GM18508 (cell line): ENCODE results near the gene VAV2.

Source experiments
- ATAC-seq: cut with Tn5 transposase; IDR thresholded peaks from one replicate; pipeline ENCODE4 v1.9.1; 2021; ENCODE audit warnings: moderate number of reproducible peaks; ENCODE audit not compliant: insufficient read depth, unreplicated experiment

The VAV2 gene

DNA sequence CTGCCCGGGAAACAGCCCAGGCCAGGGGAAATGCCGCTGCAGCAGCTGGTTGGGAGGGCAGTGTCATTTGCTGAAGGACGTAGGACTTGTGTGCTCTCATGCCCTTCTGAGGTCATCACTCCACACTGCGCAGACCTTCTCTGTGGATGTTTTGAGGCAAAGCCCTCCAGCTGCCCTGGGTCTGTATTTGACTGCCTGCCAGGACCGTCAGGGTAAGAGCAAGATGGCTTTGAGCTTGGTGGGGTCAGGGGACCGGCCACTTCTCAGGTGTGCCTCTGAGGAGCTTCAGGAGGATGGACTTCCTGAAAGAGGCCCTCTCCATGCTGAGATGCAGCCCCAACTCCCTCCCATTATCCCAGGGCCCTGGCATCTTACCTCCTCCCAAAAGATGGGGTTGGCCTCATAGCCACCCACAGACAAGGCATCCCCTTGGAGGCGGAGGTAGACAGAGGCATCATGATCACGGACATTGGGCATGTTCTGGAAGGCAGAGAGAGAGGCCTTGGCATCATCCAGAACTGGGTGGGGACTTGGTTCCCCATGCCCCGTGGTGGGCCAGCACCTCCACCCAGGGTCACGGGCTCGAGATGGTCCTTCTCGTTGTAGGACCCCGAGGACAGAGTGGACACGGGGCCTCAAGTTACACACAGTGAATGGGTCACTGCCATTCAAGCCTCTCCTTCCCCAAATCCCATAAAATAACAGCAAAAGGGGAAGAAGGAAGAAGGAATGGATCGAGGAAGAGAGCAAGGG lies 273.4 kb downstream of the VAV2 start:
- no peak for ATAC-seq

DNA sequence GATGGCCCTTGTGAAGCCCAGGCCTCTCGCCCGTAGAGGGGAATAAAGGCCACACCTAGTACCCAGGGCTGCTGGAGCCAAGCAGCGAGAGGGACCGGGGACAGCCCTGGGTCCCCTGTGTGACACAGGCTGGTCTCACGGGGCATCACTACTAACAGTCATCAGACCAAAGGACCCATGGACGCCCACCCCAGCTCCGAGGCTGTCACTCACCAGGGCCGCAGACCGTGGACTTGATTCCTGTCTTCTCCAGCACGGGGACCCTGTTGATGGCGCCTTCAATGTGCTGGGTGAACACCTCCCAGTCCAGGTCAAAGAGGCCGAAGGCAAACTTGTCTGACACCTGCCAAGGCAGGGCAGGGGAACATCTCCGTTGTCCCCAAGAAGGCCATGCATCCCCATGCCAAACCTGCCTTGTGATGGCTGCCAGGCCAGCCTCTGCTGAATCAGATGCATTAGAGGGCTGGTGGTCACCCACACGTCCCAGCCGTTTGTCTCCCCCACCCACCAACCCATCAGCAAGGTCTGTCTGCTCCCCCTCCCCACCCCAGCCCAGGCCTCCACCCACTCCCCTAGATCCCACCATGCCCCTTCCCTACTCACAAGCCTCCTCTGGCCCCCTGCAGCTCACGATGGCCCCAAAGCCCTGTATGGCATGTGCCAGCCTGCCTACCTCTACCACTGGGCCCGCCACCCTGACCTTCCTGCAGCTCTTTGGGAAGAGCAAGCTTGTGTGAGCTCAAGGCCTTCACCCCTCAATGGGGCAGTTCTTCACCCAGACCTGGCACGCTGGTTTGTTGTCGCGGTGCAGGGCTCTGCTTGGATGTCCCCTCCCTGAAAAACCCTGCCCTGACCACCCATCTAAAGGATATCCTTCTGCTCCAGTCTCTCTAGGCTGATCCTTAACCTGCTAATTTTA lies 274.8 kb downstream of the VAV2 start:
- no peak for ATAC-seq

DNA sequence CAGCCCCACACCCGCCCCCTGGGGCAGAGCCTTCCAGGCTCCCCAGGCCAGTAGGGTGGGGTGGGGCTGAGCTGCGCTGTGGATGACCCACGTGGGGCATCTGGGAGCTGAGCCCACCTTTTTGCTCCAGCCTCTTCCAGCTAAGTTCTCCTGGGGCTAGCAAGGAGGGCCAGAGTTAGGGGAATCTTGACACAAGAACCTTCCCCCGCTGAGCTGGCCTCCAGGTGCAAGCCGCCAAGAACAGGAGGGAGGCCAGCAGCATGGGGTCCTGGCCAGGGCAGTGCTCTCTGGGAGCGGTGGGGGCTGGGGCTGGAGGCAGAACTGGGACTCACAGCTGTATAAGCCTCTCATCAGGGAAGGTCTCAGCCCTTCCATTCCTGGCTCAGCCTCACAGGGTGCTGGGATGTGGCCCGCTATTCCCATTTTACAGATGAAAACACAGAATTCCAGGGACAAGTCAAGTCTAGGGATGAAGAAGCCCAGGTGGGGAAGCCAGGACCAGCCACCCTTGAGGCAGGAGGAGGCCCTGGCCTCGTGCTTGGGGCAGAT lies 275.5 kb downstream of the VAV2 start:
- no peak for ATAC-seq

DNA sequence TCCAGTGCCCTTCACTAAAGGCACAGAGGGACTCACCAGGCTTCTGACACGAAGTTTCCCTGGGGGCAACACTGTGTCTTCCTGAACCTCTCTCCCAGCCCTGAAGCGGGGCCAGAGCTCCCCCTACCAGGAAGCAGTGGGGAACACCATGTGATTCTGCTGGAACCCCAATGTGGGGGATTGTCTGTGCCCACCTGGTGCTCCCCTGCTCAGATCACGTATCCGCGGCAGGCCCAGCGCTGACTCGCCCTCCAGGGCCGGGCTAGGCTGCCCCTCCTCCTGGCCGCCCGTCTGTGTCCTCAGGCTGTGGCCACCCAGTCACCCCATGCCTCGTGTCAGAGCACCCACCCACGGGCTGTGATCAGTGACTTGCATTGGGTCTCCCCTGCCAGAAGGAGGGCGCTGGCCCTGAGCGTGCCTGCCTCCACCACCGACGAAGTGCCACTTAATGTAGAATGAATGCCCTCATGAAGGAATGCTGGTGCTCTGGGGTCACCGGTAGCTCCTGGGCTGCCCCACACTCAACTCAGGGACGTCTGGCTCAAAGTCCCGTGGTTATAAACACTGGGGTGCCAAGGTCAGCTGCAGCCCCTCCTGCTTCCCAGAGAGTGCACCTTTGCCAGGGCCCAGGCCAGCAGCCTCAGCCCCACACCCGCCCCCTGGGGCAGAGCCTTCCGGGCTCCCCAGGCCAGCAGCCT lies 276.1 kb downstream of the VAV2 start:
- ATAC-seq: no peak

DNA sequence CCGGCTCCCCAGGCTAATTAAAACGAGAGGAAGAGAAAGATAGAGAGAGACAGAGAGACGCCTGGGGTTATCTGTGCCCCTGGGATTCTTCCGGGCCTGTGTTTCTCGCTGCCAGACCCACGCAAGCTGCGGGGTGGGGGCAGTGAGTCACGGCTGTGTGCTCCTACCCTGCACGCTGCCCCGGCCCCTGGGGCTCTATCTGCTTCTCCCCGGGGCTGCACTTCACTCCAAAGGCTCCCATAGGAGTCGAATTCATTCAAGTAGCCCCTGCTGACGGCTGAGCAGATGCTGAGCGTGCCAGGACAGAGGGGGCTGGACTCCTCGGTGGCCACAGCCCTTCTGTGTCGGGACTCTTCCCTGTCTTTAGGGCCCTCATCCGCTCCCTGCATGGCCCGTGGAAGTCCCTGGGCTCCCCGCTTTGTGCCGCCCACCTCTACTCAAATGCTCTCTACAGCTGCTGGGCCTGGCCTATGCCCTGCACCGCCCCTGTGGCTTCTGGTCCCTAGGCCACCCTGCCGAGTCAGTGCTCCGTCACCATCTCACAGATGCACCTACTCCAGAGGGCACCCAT lies 276.7 kb downstream of the VAV2 start:
- ATAC-seq: no peak

DNA sequence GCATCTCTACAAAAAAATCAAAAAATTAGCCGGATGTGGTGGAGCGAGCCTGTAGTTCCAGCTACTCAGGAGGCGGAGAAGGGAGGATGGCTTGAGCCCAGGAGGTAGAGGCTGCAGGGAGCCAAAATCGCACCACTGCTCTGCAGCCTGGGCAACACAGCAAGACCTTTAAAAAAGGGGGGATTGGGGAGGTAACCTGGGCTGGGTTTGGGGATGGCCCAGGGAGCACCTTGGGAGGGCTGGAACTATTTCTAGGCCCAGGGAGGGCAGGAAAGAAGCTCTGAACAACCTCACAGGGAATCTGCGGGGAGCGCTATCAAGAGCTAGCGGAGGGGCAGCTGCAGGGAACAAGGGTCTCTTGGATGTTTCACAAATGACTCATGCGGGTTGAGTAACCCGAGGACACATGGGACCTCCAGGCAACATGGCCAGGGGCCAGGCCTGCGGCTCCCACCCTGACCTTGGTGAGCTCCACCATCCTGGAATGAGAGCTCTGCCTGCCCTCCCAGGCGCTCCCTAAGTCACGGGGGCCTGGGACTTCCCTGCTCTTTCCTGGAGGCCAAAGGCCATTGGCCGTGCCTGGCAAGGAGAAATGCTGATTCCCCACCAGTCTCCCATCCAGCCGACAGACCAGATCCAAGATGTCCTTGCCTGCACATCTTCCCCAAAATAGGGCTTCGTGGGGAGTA lies 277.4 kb downstream of the VAV2 start:
- no peak for ATAC-seq

DNA sequence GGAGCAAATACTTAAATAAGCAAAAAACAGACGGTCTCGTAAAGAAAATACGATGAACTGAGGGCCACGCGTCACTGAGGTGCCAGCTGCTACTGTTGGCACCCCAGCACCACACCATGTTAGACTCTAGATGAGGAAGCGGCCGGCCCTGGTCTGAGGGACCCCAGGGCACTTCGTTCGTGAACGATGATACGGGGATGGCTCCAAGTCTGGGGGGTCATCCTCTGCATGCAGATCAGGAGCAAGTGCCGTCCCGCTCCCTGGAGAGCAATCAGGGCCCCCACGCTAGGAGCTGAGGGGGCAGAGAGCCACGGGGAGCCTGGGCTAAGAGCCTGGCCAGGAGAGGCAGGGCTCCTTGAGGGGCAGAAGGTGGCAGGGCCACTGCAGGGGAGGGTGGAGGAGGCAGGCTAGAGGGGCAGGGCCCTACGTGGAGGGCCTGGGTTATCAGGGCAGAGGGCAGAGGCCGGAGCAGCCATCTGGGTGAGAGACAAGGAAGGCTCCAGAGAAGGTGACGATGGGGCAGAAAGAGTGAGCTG lies 278.1 kb downstream of the VAV2 start:
- ATAC-seq: no peak

DNA sequence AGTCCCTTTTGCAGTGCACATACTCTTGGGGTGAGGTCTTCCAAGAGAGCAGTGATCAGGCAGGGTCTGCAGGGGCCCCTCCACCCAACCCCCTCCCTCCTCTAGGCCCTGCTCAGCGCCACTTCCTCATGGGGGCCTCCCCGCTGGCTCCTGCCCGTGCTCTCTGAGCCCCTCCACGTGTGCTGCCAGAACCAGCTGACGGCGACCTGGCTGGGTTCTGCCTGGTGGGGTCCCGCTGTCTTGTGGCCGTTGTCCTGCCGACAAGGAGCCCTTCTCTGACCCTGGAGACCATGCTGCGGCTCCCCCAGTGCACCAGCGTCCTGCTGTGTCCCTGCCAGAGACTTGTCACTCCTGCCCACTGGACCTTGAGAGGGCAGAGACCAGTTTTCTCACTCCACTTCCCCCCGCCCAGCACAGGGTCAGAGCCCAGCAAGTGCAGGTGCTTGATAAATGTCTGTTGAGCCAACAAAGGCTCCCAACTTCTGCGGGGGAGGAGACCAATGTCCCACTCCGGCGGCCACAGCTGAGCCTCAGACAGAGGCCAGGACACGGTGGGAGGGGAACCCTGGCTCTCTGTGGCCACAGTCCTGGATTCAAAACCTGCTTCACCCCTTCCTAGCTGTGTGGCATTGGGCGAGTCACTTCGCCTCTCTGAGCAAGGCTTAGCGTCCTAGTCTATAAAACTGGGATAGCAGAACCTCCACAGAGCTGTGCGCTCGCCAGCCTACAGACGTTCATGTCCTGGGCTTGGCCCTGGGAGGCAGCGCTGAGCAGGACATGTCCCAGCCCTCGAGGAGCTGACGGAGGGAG lies 278.8 kb downstream of the VAV2 start:
- ATAC-seq: no peak

DNA sequence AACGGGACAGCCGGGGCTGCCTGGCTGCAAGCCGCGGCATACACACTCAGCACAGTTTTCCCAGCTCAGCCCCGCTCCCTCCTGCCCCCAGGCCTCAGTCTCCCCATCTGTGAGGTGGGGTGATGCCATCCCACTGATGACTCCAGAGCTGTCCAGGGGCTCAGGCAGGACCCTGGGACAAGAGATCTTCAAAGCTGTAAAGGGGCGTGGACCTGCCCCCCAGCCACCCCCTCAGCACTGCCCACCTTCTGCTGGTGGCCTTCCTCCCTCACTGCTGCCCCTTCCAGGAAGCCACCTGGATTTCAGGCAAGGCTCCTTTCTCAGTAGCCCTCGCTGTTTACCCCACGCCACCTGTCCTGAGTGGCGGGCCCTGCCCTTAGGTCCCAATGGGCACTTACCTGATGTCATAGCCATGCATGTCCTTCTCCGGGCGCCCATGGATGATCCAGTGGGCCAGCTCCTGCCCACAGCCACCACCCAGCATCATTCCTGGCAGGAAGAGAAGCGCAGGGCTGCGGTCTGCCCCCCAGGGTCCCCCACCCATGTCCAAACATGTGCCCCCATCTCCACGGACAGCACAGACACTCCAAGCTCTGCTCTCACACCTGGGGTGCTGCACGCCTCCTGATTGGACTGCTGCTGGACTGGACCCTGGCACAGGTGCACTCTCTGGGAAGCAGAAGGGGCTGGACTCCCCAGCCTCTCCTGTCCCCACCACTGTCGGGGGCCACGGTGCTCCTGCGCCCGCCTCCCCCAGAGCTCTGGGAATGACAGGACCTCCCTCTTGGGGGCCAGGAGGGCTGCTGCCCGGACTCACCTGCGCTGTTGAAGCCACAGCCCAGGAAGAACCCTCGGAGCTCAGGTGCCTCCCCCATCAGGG lies 279.7 kb downstream of the VAV2 start:
- ATAC-seq: no peak
